Activated CD8-positive, alpha-beta memory T cell treated with anti-CD3 and anti-CD28 coated beads, Interleukin-2, amount 50 U/mL, for 1 hour (primary cell): ENCODE data around the gene AATK.

Experiments used
- DNase-seq: peaks from one replicate; pipeline ENCODE4 v3.0.0-alpha.2; 2020; ENCODE audit errors: extremely low read depth

Gene AATK

DNA sequence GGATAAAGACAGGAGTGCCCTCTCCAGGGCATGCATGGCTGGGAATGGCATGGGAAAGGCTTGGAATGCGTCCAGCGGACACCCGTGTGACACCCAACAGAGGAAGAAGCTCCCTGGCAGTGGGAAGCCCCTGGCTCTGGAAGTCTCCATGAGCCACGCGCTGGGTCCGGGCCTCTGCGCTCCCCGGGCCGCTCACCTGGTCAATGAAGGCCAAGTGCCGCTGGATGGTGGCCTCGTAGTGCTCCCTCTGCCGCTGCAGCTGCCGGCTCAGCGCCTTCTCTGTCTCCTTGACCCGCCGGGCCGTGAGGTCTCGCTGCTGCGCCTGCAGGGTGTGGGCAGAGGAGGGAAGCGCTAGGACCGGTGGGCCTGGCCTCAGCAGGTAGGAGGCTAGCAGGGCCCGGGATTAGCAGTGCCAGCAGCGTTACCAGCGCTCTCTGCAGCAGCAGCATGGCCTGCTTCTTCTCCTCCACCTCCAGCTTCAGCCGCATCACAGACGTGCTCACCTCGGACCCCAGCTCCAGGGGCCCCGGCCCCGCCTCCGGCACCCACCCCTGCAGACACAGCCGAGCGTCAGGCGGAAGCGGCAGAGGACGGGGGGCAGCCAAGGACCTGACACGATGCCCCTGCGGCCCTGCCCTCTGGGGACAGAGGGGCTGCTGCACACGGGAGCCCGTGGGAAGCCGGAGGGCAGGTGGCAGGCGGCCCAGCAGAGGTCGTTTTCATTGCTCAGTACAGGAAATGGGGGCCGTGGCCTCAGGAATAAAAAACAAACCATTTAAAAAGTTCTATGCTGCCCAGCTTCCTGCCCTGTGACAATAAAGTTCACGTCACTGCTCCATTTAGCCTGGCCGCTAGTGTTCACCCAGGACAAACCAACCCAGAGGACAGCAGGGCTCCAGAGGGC is 30.7 kb upstream of the AATK start:
- no peak for DNase-seq

DNA sequence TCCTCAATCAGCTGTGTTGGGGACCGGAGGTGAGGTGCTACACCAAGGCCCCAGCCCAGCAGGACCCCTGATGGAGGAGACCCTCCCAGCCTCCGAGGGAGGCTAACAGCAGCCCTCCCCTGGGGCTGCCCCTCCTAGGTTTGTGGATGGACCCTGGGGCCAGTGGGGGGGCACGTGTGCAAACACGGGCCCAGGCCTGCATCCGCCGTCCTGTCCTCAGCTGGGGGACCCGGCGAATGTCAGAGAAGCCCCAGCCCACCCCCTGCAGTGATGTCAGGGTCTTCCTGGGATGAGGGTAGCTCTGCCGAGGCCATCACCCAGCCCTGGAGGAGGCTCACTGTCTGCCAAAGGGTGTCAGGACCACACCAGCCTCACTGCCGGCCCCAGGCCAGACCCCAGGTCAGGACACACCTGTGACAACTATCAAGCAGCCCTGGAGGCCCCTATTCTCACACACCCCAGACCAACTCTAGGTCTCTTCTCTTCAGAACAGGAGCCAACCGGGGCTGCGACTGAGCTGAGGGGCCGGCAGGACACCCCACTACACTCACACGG is 30.0 kb upstream of the AATK start:
- no peak for DNase-seq

DNA sequence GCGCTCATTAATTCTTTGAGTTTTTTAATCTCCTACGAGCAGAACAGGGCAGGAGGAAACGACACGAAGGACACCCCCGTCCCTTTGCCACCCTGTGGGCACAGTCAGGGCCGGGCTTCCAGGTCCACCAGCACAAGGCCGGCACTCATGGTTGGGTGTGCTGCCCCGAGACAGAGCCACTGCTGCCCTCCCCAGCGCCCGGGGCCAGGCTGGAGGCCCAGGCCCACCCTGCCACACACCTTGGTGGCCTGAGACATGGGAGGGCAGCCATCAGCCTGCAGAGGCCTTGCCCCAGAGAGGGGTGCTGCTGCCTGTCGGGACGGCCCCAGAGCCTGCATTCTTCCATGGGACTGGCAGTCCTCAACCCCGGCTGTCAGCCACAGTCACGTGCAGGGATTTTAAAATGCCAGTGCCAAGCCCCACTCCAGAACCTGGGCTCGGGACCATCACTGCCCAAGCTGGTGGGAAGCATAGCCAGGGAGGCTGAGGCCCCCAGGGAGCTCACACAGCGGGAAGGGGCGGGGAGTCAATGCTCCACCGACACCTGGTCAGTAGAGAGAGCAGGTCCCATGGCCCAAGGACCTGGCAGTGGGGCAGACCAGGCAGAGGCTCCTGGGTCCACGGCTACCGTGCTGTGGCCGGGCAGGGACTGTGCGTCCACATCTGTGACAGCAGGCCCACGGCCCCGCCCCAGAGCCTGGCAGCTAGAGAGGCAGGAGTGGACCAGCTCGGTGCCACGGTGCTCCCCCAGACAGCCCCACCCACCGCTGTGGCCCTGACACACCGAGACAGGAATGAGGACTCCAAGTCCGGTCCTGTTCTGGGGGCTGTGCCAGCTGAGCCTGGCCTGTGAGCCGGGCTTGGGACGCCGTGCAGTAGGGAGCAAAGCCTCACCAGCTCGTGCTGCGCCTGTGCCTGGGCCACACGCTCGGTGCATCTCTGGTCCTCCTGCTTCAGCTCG is 29.2 kb upstream of the AATK start:
- no peak for DNase-seq

DNA sequence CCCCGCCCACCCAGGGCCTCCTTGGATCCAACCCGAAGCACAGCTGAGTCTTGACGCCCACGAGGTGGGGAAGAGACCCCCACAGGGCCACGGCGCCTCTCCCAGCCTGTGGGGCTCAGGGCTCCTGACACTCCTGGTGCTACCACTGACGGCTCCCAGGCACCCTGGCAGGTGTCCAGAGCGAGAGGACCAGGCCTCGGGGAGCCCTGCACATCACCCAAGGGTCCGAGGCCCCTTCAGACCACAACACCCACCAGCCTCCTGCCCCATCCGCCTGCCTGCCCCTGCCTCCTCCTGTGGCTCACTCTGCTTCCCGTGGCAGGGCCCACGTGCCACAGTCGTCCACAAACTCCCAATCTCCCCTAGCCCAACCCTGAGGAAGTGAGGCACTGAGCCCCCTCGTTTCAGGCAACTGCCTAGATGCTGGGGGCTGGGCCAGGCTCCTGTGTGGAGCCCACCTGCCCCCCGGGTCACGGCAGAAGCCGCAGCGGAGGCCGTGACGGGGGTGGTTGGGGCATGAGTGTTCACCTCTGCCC is 28.3 kb upstream of the AATK start:
- no peak for DNase-seq

DNA sequence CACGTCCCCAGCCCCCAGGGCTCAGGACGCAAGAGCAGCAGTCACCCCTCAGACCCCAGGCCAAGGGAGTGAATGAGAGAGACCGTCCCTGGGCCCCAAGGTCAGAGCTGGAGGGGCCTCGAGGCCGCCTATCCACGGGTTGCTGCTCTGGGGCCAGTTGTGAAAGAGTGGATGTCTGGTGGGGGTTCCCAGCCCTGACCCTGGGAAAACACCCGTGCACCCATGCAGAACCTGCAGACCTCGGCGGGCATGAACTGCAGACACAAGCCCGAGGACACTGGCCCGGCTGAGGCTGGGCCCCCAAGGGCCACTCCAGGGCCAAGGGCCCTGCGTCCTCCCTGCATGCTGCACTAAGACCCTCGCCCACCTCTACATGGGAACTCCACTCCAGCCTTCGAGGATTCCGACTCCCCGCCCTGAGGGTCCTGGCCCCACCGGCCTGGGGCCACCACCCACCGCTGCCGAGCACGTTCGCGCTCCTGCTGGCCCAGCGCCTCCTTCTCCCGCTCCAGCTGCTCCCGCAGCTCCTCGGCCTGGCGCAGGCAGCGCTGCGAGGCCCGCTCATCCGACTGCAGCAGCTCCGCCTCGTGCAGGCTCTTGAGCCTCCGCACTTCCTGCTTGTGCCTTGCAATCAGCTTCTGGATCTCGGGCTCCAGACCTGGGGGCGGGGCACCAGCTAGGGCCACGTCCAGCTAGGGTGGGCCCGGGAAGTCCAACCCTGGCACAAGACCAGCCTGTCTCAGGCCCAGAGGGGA is 27.6 kb upstream of the AATK start:
- DNase-seq: no peak

DNA sequence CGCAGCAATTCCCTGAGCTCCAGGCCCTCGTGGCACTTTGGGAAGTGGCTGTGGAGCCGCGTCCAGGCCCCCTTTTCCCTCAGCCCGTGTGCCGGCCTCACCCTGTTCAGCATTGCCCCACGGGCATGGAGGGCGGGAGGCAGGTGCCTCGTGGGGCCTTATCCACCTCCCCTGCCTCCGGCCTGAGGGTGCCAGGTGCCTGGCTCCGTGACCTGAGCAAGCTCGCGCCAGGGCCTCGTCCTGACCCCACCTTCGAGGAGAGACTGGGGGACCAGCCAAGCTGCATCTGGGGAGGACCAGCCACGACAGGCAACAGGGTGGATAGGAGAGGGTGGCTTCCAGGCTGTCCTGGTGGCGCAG is 27.0 kb upstream of the AATK start:
- DNase-seq: no peak

DNA sequence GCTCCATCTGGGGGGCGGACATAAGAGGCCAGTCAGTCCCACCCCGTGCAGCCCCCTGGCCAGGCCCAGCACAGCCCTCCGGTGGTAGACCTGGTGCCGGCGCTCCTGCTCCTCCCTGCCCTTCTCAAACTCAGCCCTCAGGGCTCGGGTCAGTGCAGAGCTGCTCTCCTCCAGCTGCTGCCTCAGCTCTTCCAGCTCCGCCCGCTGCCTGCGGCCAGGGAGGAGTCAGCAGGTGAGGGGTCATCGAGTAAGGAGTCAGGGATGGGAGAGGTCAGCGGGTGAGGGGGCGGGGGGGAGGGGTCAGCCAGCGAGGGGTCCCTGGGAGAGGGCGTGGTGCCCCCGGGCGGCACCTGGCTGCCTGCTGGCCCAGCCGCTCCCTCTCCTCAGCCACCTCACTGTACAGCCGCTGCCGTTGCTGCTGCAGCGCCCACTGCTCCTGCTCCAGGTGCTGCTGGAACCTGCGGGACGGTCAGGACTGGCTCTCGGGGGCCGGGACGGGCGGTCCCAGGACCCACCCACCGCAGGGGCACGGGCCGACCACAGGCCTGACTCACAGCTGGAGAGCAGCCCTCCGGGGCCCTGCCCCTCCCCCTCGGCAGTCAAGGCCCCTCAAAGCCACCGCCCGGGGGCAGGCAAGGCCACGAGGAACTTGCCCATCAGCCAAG is 26.5 kb upstream of the AATK start:
- DNase-seq: no peak

DNA sequence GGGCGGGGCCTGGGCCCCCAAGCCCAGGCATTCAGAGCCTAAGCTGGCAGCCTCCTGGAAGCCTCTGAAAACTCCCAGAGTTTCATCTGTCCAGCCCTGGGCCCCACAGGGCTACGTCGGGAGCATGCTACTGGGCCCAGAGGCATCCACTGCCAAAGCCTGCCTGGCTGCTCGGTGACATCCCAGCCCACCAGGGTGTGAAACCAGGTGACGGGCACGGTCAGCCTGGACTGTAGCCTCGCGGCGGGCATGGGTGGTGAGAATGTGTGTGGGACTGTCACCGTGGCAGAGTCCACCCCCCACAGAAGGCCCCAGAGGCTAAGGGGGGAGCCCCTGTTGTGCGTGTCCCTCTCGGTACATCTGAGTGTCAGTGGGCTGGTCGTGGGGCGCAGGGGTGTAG is 25.6 kb upstream of the AATK start:
- DNase-seq: no peak

DNA sequence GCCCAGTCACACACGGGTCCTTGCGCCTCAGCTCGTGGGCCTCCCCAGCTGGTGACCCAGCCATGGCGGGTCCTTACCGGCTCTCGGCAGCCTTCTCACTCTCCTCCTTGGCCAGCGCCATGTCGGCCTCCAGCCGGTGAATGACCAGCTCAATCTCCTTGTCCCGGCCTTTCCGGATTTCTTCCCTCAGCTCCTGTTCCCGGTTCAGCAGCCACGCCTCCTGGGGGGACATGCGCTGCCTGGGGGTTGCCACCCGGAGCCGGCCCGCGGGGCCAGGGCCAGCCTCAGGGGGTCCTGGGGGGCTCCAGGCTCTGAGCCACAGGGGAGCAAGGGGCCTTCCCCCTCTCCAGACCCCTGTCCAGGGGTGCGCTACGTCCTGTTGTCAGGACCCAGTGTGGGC is 25.1 kb upstream of the AATK start:
- DNase-seq: no peak

DNA sequence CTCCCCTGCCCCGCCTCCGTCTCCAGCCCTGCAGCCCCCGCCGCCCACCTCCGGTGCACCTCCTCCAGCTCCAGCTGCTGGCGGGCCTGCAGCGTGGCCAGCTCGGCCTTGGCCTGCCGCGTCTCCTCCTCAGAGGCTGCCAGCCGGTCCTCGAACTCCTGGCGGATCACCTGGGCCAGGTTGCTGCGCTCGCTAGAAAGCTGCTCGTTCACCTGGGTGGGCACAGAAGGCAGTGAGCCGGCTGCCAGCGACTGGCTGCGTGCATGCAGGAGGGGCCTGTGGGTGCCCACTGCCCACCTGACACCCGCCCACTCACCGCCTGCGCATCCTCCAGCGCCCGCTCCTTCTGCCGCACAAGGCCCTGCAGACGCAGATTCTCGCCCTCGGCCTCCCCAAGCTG is 24.6 kb upstream of the AATK start:
- no peak for DNase-seq

DNA sequence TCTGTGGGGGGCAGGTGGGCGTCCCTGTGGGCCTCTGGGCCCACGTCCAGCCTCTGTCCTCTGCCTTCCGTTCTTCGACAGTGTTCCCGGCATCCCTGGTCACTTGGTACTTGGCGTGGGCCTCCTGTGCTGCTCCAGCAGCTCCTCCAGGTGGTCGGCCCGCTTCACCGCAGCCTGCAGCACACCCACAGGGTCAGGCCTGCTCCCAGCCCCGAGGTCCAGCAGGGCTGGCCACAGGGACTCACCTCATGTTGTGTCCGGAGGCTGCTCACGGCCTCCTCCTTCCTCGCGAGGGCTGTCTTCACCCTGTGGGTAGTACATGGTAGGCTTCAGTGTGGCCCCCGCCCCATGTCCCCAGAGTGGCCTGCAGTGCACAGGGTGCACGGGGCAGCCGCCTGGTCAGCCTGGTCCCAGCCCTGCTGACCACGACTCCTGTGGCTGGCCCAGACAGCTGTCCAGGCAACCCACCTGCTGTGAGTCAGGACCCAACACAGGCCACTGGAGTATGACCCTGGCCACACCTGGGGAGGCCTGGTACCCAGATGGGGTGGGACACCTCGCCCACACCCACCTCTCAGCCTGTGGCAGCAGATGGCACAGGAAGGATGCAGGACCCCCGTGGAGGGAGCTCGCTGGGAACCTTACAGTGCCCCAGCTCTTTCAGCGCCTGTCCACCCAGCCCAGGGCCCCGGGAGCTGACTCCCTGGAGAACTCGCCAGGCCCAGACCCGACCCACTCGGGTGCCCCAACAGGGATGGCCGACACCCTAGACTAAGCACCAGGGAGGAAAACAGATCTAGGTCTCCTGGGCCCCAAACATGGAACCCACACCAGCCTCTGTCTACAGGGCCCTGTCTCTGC is 23.9 kb upstream of the AATK start:
- no peak for DNase-seq

DNA sequence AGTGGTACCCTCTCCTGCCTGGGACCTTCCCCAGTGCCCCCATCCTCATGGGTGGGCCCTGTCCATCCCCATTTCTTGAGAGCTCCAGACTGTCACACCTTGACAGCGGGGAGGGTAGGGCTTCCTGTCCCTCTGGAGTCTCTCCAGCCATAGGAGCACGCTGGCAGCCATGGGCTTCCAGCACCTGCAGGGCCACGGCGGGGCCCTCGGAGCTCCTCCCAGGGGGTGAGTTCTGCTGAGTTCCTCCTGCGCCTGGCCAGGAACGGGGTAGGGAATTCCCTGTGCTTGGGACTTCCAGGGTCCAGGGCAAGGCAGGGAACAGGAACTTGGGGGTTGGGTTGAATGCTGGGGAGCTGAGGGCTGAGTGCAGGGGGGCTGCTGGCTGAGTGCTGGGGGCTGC is 23.0 kb upstream of the AATK start:
- no peak for DNase-seq

DNA sequence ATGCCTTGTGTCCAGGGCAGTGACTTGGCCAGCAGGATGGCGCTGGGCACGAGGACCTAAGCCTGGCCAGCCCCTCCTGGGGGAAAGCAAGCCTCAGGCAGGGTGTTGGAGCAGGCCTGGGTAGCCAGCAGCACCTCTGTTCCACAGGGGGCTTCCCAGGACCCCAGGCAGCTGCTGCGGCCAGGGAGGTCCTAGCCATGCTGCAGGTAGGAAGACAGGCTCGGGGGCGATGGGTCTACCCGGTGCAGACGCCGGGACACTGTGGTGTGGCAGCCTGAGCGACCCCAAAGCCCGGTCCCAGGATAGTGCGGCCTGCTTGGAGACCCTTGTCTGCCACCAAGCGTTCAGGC is 22.4 kb upstream of the AATK start:
- no peak for DNase-seq

DNA sequence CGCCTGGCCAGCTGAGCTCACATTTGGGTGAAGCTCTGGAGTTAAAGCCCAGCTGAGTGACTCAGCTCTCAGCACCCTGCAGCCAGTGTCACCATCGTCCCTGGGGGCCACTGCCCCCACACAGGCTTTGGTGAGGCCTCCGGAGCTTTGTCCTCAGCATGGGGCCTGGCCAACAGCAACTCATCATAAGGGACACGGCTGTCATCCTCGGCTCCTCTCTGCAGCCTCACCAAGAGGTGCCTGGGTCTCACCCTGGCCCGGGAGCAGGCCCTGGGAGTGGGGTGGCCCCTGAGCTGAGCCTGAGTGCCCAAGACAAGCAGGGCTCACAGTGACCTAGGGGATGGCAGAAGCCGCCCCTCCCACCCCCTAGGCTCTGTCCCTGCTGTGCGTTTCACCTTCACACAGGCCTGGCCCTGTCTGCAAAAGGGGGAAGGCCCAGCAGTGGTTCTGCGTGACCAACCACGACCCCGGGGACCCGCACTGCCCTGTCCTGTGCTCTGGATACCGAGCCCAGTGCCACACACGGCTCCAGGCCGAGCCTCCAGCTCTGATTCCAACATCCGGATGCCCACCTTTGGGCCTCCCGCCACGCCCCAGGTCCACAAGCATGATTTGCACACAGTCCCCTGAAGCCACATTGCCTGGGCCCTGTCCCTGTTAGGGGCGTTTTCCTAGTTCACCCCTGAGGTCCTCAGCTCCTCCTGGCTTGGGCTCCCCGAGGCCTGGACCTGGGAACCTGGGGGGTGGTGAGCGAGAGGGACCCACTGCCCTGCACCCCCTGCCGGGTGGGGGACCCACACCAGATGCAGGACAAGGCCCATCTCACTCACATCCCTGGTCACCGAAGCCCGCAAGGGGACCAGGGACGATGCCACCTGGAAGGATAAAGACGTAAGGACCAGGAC is 21.8 kb upstream of the AATK start:
- no peak for DNase-seq

DNA sequence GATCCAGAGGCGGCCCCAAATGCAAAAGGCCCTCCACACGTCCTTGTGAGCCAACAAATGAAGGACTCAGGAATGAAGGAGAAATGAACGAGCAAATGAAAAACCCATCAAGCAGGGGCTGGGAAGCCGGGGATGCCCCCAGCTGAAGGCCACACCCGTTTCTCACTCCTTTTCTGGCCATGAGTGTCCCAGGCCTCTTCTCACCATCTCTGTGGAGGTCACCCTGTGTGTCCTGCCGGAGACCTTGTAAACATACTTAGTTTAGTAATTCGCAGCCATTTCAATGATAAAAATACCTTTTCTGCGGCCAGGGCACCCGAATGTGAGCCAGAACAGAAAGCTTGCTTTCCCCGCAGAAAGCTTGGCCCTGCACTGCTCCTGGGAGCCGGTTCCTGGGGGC is 21.1 kb upstream of the AATK start:
- DNase-seq: no peak

DNA sequence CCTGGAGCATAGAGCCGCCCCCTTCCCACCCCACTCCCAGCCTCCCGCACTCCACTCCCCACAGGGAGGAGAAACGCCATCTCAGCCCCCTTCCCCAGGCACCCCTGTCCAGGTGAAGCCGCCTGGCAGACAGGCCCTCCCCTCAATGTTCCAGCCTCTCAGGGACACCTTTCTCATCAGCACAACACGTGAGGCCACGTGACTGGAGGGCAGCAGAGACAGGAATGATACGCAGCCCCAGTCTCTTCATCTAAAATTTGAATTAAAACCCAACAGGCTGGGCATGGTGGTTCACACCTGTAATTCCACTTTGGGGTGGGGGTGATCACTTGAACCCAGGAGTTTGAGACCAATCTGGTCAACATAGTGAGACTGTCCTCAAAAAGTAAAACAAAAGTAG is 20.2 kb upstream of the AATK start:
- DNase-seq: no peak

DNA sequence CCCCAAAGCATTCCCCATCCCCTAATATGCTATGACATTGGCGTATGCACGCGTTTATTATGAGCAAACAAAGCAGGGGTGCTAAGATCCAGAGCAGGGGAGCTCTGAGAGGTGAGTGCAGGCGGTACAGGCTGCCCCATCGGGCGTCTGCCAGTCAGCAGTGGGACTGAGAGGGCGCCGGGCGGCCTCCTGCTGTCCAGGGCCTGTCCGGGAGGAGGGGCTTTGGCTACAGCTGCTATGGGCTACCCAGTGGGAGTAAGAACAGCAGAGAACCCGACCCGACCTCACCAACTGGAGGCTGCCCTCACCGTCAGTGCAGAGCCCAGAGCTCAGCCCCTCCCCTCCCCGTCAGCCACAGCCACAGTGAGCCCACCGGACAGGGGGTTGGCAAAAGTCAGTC is 18.5 kb upstream of the AATK start:
- no peak for DNase-seq

DNA sequence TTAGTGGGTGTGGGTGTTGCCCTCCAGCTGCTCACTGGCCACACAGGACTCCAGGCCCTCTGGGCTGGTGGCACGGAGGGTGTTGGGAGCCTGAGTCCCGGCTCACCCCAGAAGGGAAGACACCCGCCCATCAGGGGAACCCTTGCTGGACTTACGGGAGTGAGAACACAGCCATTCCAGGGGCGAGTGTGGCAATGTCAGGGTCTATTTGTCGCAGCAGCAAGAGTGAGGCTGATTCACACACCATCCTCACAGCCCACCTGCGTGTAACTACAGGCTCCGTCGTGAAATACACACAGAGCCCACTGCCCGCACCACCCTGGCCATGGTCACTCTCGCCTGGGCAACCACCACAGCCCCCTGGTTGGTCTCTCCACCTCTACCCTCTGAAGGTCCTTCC is 17.8 kb upstream of the AATK start:
- no peak for DNase-seq

DNA sequence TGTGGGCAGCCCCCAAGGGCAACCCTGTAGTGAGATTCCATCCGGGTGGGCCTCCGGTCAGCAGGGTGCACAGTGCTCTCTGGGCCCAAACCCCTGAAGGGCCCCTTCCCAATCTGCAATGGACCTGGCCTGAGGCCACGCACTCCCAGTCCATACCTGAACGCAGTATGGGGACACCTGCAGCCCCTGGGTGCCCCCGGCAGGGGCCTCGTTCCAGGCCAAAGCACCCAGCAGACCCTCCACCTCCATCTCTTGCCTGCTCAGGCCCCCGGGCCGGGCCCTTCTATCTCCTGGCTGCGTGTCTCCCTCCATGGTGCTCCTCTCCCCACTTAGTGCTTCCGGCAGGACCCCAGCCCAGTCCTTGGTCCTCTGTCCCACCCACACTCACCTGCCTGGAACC is 17.3 kb upstream of the AATK start:
- no peak for DNase-seq
